ENCODE measurements around the gene AK5. TPM values are rescaled to one million over a fixed set of nuclear protein-coding genes. Genes with fewer than 3 reads are reported as not detected.

Gene AK5
- total RNA-seq, 1 experiment from 2014 or later: 3.0 TPM

DNA sequence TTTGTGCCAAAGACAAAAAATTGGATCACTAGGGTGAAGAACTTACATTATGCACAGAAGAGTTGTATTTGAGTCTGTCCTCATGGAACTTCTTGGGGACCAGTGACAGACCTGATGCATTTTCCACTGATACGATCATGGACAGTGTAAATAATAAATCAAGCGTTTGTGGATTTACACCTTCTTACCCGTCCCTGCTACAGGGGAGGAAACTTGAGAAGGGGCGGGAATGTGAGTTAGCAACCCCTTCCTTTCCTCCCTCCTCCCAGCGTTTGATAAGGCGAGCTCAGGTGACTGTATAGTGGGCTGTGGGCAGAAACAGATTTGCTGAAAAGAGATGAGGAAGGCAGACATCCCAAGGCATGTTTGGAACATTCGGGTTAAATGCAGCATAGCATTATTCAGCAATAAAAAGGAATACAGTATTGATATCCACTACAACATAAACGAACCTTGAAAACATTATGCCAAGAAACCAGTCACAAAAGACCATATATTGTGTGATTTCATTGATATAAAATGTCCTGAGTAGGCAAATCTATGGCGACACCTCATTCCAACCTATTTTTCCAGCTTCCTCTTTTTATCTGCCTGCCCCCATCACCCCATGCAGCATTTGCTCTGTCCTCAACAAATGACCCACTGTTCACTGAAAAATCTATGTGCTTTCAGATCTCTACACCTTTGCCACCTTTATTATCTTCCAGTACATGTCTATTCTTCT, 271.9 kb downstream of the AK5 start:
- ChIA-PET CTCF (no interaction called here), POLR2A (interaction anchor here (0.6 kb wide), 1 partner anchor 21 kb away, joined by 8 read pairs; no protein-coding TSS in a partner anchor)
- DNase-seq (ENCODE audit: low read depth, low spot score) (no peak), ATAC-seq (no peak)
- H3K27ac ChIP-seq (ENCODE audit: low read length): no peak overlapping the region
- no TSS peak for BruUV-seq (replicated peaks)
- H3K36me3 ChIP-seq (ENCODE audit: control insufficient read depth, insufficient read depth, low read length): no peaks in the 10 kb centered on the region
- H3K4me1 ChIP-seq (ENCODE audit: control insufficient read depth, insufficient read depth, low read length): no peaks in the 10 kb centered on the region
- H3K9me3 ChIP-seq (ENCODE audit: control insufficient read depth, insufficient read depth, low read depth, low read length): no peaks in the 10 kb centered on the region
- H3K4me3 ChIP-seq (ENCODE audit: low read depth in 2 of 2, low read length in 2 of 2): no peak overlapping the region
- TF ChIP-seq POLR2AphosphoS5 (IDR thresholded peaks at IDR 0.05; ENCODE audit: low read depth, low read length) (no peak), CTCF (IDR thresholded peaks at IDR 0.05) (no peak), TCF7L2 (IDR thresholded peaks at IDR 0.05; ENCODE audit: low read depth, low read length) (no peak)
- intact Hi-C loops (cut with micrococcal nuclease; ENCODE audit: unreplicated experiment): no loop called here
- no peaks in the 10 kb centered on the region for H3K27me3 ChIP-seq (ENCODE audit: control insufficient read depth, insufficient read depth, low read length)
- in situ Hi-C loops (cut with HindIII; ENCODE audit: low pct_unique_long_range_greater_than_20kb, low sequenced_read_pairs): no loop called here

- intact Hi-C loops (cut with micrococcal nuclease; ENCODE audit: unreplicated experiment): no loop called here
- no peaks in the 10 kb centered on the region for H3K4me1 ChIP-seq (ENCODE audit: control insufficient read depth, insufficient read depth, low read length)
- no TSS peak for BruUV-seq (replicated peaks)
- no peak overlapping the region for H3K4me3 ChIP-seq (ENCODE audit: low read depth in 2 of 2, low read length in 2 of 2)
- TF ChIP-seq, protein P1, sequence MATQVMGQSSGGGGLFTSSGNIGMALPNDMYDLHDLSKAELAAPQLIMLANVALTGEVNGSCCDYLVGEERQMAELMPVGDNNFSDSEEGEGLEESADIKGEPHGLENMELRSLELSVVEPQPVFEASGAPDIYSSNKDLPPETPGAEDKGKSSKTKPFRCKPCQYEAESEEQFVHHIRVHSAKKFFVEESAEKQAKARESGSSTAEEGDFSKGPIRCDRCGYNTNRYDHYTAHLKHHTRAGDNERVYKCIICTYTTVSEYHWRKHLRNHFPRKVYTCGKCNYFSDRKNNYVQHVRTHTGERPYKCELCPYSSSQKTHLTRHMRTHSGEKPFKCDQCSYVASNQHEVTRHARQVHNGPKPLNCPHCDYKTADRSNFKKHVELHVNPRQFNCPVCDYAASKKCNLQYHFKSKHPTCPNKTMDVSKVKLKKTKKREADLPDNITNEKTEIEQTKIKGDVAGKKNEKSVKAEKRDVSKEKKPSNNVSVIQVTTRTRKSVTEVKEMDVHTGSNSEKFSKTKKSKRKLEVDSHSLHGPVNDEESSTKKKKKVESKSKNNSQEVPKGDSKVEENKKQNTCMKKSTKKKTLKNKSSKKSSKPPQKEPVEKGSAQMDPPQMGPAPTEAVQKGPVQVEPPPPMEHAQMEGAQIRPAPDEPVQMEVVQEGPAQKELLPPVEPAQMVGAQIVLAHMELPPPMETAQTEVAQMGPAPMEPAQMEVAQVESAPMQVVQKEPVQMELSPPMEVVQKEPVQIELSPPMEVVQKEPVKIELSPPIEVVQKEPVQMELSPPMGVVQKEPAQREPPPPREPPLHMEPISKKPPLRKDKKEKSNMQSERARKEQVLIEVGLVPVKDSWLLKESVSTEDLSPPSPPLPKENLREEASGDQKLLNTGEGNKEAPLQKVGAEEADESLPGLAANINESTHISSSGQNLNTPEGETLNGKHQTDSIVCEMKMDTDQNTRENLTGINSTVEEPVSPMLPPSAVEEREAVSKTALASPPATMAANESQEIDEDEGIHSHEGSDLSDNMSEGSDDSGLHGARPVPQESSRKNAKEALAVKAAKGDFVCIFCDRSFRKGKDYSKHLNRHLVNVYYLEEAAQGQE (IDR thresholded peaks at IDR 0.05; ENCODE audit: insufficient read depth in 1 of 2, low read depth in 2 of 2, low read length in 1 of 2): no peak
- TF ChIP-seq POLR2AphosphoS5 (IDR thresholded peaks at IDR 0.05; ENCODE audit: low read depth, low read length) (no peak), SIN3A (IDR thresholded peaks at IDR 0.05; ENCODE audit: borderline replicate concordance, insufficient read depth, low read depth, low read length) (no peak), CTCF (IDR thresholded peaks at IDR 0.05) (no peak), TCF7L2 (IDR thresholded peaks at IDR 0.05; ENCODE audit: low read depth, low read length) (no peak)
- ATAC-seq: no peak
- no peak for DNase-seq (ENCODE audit: low read depth, low spot score)
- H3K36me3 ChIP-seq (ENCODE audit: control insufficient read depth, insufficient read depth, low read length): no peaks in the 10 kb centered on the region; the same call in 1 of the 2 replicates
- H3K9me3 ChIP-seq (ENCODE audit: control insufficient read depth, insufficient read depth, low read depth, low read length): no peaks in the 10 kb centered on the region
- H3K27me3 ChIP-seq (ENCODE audit: control insufficient read depth, insufficient read depth, low read length): no peaks in the 10 kb centered on the region
- in situ Hi-C loops (cut with HindIII; ENCODE audit: low pct_unique_long_range_greater_than_20kb, low sequenced_read_pairs): no loop called here
- no peak overlapping the region for H3K27ac ChIP-seq (ENCODE audit: low read length)
- ChIA-PET CTCF (no interaction called here), POLR2A (no interaction called here)
These were observed 274.2 kb downstream of the AK5 start for GRCh38 chr1:77556045-77556444.
